Measurements from ENCODE around the gene LTB. TPM values are rescaled to one million over a fixed set of nuclear protein-coding genes. Genes with fewer than 3 reads are reported as not detected.
A peak's percentile ranks its signal among the peaks of the same experiment; 100 is the strongest.

The LTB gene
- total and polyA plus RNA-seq, 9 of the 15 experiments (the other 6 are each of a cell fraction or from before 2014, with no cell fraction given): 0.07 to 0.51 TPM; not detected in 7

DNA sequence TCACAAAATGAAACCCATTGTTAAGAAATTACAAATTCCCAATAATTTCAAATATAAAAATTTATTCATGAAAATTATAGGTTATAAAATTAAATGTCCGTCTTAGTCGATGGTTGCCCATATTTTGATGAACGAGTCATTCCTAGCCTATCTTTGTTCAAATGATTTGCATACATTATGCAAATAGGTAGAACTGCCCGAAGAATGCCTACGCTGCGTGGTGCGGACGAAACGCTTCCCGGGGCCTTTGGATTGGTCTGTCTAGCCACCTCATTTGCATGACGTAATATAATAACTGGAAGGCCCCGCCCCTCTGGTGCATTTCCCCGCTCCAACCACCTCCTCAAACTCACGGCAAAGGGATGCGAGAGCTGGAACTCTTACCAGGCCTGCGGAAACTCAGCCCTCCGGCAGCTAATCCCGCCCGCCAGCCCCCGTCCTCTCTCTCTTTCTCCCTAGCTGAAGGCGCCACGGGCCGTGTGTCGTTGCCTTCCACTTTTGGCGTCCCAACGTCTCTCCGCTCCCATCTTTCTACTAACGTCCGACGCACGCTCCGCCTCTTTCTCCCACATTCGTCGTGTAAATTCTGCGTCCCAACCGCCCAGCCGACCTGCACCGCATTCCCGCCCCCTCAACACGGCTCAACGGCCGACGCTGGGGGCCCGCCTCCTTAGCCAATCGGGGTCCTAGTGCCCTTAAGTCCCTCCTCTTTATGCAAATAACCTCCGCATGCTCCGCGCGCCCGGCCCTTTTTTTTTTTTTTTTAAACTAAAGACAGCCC lies 37.8 kb upstream of the LTB start:
- BruUV-seq (replicated peaks): TSS peak; percentile 98
- ATAC-seq (peak; percentile 92), FAIRE-seq (peak; percentile 95), DNase-seq (ENCODE audit: extremely low read depth in 1 of 4, low spot score in 3 of 4) (peak; percentile 93 to 100 (median 97))
- Histone ChIP-seq H3K4me2 (ENCODE audit: insufficient read depth, low read length) (peak overlapping the region; percentile 87), H3K9me3 (replicated peaks; ENCODE audit: control insufficient read depth, insufficient read depth, low read depth, low read length) (no peaks in the 10 kb centered on the region), H3K9ac (ENCODE audit: insufficient read depth in 1 of 2, low read depth in 2 of 2, low read length in 2 of 2) (peak overlapping the region; percentile 90), H3K27me3 (ENCODE audit: control insufficient read depth in 2 of 2, insufficient read depth in 2 of 2, low read length in 2 of 2) (no peaks in the 10 kb centered on the region), H3K27ac (ENCODE audit: extremely low read depth, low read depth, low read length) (peak overlapping the region; percentile 98), H3K4me1 (replicated peaks in 1 of 2; ENCODE audit: control insufficient read depth in 2 of 2, insufficient read depth in 2 of 2, low read length in 2 of 2) (peaks cover 28 to 37% of the 10 kb centered on the region in 2 experiments), H3K9me1 (ENCODE audit: control insufficient read depth, insufficient read depth, low read length) (peaks cover 12% of the 10 kb centered on the region), H3K4me3 (peak overlapping the region; percentile 96), H4K20me1 (replicated peaks; ENCODE audit: control insufficient read depth, insufficient read depth, low read length) (peaks cover 18% of the 10 kb centered on the region; the same call in 1 of the 2 replicates), H3K79me2 (ENCODE audit: control insufficient read depth, insufficient read depth, low read length) (peaks cover 42% of the 10 kb centered on the region), H2AFZ (ENCODE audit: low read depth, low read length) (peak overlapping the region; percentile 97), H3K36me3 (ENCODE audit: control insufficient read depth, insufficient read depth, low read length) (peaks cover 41% of the 10 kb centered on the region)
- WGBS (ENCODE audit: insufficient coverage, low coverage, missing lambda C conversion rate): 0% methylated on average over 49 of the region's 50 CpGs
- in situ Hi-C loops (cut with MboI) (no loop called here), intact Hi-C loops (cut with micrococcal nuclease) (loop anchor here (1.0 kb wide), 2 partner anchors 45 to 73 kb away; partner anchors contain the start of gene NFKBIL1)
- ChIA-PET POLR2A (interaction anchor here (0.7 to 12.4 kb wide), 17 partner anchors 10 to 214 kb away, joined by 3 to 274 read pairs (median 4); partner anchors contain the start of genes BAG6, DDX39B, GPANK1 and HSPA1B), CTCF (ENCODE audit: low intra/inter-chr PET ratio) (no interaction called here)
- TF ChIP-seq, protein P1, sequence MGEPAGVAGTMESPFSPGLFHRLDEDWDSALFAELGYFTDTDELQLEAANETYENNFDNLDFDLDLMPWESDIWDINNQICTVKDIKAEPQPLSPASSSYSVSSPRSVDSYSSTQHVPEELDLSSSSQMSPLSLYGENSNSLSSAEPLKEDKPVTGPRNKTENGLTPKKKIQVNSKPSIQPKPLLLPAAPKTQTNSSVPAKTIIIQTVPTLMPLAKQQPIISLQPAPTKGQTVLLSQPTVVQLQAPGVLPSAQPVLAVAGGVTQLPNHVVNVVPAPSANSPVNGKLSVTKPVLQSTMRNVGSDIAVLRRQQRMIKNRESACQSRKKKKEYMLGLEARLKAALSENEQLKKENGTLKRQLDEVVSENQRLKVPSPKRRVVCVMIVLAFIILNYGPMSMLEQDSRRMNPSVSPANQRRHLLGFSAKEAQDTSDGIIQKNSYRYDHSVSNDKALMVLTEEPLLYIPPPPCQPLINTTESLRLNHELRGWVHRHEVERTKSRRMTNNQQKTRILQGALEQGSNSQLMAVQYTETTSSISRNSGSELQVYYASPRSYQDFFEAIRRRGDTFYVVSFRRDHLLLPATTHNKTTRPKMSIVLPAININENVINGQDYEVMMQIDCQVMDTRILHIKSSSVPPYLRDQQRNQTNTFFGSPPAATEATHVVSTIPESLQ (CRISPR knock-in tag; IDR thresholded peaks at IDR 0.05): no peak; the same call in 1 of the 2 replicates
- TF ChIP-seq MIER1 (IDR thresholded peaks at IDR 0.05; ENCODE audit: low read depth): no peak
- no peak for TF ChIP-seq SAFB2 (IDR thresholded peaks at IDR 0.05; ENCODE audit: borderline replicate concordance, low read depth, low read length, severe bottlenecking)
- TF ChIP-seq ZNF316 (IDR thresholded peaks at IDR 0.05): peak; percentile 54
- TF ChIP-seq BRD9 (IDR thresholded peaks at IDR 0.05; ENCODE audit: low read depth, partially characterized antibody): peak; percentile 87
- TF ChIP-seq ZEB2 (IDR thresholded peaks at IDR 0.05): no peak
- TF ChIP-seq, protein P2, sequence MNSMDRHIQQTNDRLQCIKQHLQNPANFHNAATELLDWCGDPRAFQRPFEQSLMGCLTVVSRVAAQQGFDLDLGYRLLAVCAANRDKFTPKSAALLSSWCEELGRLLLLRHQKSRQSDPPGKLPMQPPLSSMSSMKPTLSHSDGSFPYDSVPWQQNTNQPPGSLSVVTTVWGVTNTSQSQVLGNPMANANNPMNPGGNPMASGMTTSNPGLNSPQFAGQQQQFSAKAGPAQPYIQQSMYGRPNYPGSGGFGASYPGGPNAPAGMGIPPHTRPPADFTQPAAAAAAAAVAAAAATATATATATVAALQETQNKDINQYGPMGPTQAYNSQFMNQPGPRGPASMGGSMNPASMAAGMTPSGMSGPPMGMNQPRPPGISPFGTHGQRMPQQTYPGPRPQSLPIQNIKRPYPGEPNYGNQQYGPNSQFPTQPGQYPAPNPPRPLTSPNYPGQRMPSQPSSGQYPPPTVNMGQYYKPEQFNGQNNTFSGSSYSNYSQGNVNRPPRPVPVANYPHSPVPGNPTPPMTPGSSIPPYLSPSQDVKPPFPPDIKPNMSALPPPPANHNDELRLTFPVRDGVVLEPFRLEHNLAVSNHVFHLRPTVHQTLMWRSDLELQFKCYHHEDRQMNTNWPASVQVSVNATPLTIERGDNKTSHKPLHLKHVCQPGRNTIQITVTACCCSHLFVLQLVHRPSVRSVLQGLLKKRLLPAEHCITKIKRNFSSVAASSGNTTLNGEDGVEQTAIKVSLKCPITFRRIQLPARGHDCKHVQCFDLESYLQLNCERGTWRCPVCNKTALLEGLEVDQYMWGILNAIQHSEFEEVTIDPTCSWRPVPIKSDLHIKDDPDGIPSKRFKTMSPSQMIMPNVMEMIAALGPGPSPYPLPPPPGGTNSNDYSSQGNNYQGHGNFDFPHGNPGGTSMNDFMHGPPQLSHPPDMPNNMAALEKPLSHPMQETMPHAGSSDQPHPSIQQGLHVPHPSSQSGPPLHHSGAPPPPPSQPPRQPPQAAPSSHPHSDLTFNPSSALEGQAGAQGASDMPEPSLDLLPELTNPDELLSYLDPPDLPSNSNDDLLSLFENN (IDR thresholded peaks at IDR 0.05; ENCODE audit: low read depth in 2 of 2, low read length in 2 of 2): peak in 1 of 2 experiments; percentile 47; a peak in 1 of 4 replicates
- 0 out of 2 replicates have a peak, but pooled peaks have one; percentile 61 for TF ChIP-seq NFATC3 (IDR thresholded peaks at IDR 0.05)
- TF ChIP-seq ZNF23 (CRISPR knock-in tag; IDR thresholded peaks at IDR 0.05): 0 out of 2 replicates have a peak, but pooled peaks have one; percentile 13
- TF ChIP-seq KDM2B (CRISPR knock-in tag; IDR thresholded peaks at IDR 0.05): no peak
- TF ChIP-seq RFX7 (CRISPR knock-in tag; IDR thresholded peaks at IDR 0.05): no peak
- peak; percentile 80 for TF ChIP-seq JUND (IDR thresholded peaks at IDR 0.05; ENCODE audit: borderline replicate concordance, low read depth, low read length)
- TF ChIP-seq JUND (tag; IDR thresholded peaks at IDR 0.05; ENCODE audit: borderline replicate concordance, low read depth, low read length): peak; percentile 77
- no peak for TF ChIP-seq HDAC8 (tag; IDR thresholded peaks at IDR 0.05)
- TF ChIP-seq BMI1 (IDR thresholded peaks at IDR 0.05; ENCODE audit: low read length): peak; percentile 27; the same call in 1 of the 2 replicates

Data from K562 (cell line).